Psoas muscle (tissue), 8 donors: ENCODE results near the gene PAN3. TPM values are rescaled to one million over a fixed set of nuclear protein-coding genes. Genes with fewer than 3 reads are reported as not detected.

Experiments used
- ATAC-seq, 4 donors: fragments of 200-7000 bp; cut with Tn5 transposase; one replicate each; pipeline ENCODE4 v1.9.1; 2020; ENCODE audit warnings: moderate library complexity in 3 of 4, mild to moderate bottlenecking in 2 of 4
- DNase-seq, 2 donors: peaks; one replicate each; pipeline ENCODE4 v3.0.0-alpha.2; 2020
- H3K27ac ChIP-seq: fragments of 200-600 bp; one replicate; pipeline ENCODE4 v1.8.0; 2022
- H3K27me3 ChIP-seq, 3 donors: fragments of 200-600 bp in 1 of 3; one replicate each; pipeline versions ENCODE4 v1.6.1 to v1.8.0; 2013 to 2022; ENCODE audit warnings: low read length in 2 of 3, mild to moderate bottlenecking in 2 of 3, moderate library complexity in 1 of 3; ENCODE audit not compliant: insufficient read depth in 3 of 3
- H3K36me3 ChIP-seq, 2 donors: fragments of 200-600 bp in 1 of 2; one replicate each; pipeline versions ENCODE4 v1.6.1 to v1.8.0; 2013 to 2022; ENCODE audit warnings: low read depth in 1 of 2, mild to moderate bottlenecking in 1 of 2, moderate library complexity in 1 of 2; ENCODE audit not compliant: insufficient read depth in 1 of 2
- H3K4me1 ChIP-seq: fragments of 200-600 bp; one replicate; pipeline ENCODE4 v1.8.0; 2022
- H3K4me3 ChIP-seq: fragments of 200-600 bp; one replicate; pipeline ENCODE4 v1.8.0; 2022; ENCODE audit warnings: mild to moderate bottlenecking
- H3K9me3 ChIP-seq: fragments of 200-600 bp; one replicate; pipeline ENCODE4 v1.8.0; 2022
- WGBS, 3 donors: extraction: QIAGEN DNeasy Blood & Tissue Kit; methylation state at CpG; one replicate each; pipeline versions ENCODE4 v1.1.6 to v1.1.7; 2013; 5-methylcytosine and 5-hydroxymethylcytosine counted together
- intact Hi-C, 2 donors: fragments of 100-400 bp; cut with DNase I; formaldehyde crosslinking; loops; one replicate each; pipeline versions ENCODE4 v1.11.0 to v1.14.2; 2022
- polyA plus RNA-seq, 3 donors: library from polyadenylated mRNA; stranded (reverse); fragments of 200-250 nt; gene quantifications; one replicate each; pipeline ENCODE4 v1.2.3, GENCODE V29; 2013
- total RNA-seq, 4 donors: library from RNA; stranded (reverse); fragmentation: NEBNext Ultra II Directional in 2 of 4; extraction: Animal tissue kit (Norgen Biotek cat#: 25700) in 2 of 4; gene quantifications; one replicate each; pipeline versions ENCODE4 v1.2.1 to v1.2.4, GENCODE V29; 2021 to 2023
- TF ChIP-seq, protein P1 (sequence below): fragments of 200-600 bp; IDR thresholded peaks from one replicate; pipeline ENCODE4 v1.8.0; 2022; ENCODE audit warnings: antibody characterized with exemption
- donor health status: healthy with polysubstance abuse.
- donor health status: DM: no; HTN: no; CAD: no; lungs with moderate emphysema.
- donor health status: Bipolar disorder and iron deficiency.
- donor health status: healthy.
- donor health status: DM: yes; HTN: yes; CAD: no.
- donor health status: DM: no; HTN: no; CAD: no.
- donor health status: DM: no; HTN: no; CAD: no.
- donor health status: DM: yes; HTN: yes; CAD: no.

The PAN3 gene
- total and polyA plus RNA-seq, 7 donors: 2.3 to 9.0 (median 5.9) TPM

DNA sequence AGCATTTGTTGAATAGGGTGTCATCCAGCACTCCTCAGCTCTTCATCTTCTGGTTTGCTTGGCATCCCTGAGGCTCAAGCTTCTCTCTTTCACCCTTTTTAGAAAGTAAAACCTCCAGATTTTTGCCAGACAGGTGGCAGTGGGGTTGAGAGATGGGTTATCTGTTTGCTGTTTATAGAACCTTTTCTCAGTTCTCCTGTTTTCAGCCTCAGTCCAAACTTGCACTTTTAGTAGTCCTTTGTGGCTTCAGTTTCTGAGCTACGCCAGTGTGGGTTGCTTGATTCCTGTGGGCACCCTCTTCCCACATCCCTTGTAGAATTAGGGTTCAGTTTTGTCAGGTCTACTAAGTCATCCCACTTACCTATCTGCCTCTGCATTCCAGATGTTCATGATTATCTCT, 147.9 kb downstream of the PAN3 start:
- Histone ChIP-seq H3K27ac (no peak overlapping the region), H3K27me3 (no peaks in the 10 kb centered on the region), H3K4me1 (no peaks in the 10 kb centered on the region), H3K4me3 (no peak overlapping the region), H3K9me3 (no peaks in the 10 kb centered on the region), H3K36me3 (peaks cover 0 to 86% of the 10 kb centered on the region in 2 donors)
- WGBS, 3 donors: 88 to 100% (median 96%) methylated on average over 1 of the region's 1 CpG
- TF ChIP-seq, protein P1, sequence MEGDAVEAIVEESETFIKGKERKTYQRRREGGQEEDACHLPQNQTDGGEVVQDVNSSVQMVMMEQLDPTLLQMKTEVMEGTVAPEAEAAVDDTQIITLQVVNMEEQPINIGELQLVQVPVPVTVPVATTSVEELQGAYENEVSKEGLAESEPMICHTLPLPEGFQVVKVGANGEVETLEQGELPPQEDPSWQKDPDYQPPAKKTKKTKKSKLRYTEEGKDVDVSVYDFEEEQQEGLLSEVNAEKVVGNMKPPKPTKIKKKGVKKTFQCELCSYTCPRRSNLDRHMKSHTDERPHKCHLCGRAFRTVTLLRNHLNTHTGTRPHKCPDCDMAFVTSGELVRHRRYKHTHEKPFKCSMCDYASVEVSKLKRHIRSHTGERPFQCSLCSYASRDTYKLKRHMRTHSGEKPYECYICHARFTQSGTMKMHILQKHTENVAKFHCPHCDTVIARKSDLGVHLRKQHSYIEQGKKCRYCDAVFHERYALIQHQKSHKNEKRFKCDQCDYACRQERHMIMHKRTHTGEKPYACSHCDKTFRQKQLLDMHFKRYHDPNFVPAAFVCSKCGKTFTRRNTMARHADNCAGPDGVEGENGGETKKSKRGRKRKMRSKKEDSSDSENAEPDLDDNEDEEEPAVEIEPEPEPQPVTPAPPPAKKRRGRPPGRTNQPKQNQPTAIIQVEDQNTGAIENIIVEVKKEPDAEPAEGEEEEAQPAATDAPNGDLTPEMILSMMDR: no peak
- DNase-seq (no peak), ATAC-seq (no peak)
- intact Hi-C loops: no loop called here

DNA sequence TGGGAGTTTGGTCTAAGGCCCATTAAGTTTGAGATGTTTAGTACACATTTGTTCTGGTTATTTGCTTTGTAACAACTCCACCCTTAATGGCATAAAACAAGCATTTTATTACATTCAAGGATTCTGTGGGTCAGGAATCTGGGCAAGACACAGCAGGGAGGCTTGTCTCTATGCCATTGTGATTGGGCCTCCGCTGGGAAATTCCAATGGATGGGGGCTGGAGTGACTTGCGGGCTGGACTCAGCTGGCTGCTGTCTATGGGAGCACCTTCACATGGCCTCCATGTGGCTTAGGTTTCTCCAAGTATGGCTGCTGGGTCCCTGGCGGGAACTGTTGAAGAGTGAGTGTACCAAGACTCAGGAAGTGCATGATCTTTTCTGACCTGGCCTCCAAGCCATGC, 159.0 kb downstream of the PAN3 start:
- ATAC-seq (no peak), DNase-seq (no peak)
- H3K27me3 ChIP-seq: no peaks in the 10 kb centered on the region
- intact Hi-C loops: no loop called here
- 54 to 69% (median 61%) methylated on average over 3 of the region's 3 CpGs for WGBS, 3 donors
- H3K9me3 ChIP-seq: no peaks in the 10 kb centered on the region
- no peak overlapping the region for H3K27ac ChIP-seq
- no peaks in the 10 kb centered on the region for H3K4me1 ChIP-seq
- TF ChIP-seq, protein P1: no peak
- H3K4me3 ChIP-seq: no peak overlapping the region
- H3K36me3 ChIP-seq: peaks cover 4 to 36% of the 10 kb centered on the region in 2 donors

DNA sequence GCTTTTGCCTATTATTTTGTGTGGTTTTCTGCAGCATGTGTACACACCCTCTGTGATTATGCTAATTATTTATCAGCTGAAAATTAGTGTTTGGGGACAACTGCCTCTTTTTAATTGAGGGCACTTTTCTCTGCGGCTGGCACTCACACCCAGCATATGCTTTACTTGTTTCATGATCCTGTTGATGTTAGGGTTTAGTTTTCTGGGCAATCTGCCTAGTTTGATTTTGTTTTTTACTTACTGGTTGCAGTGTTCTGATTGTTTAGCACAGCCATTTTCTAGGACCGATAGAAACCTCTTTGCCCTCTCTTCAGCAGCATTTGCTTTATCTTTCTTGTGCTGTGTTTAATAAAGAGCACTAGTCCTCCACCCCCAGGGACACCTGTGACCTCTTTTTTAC, 161.6 kb downstream of the PAN3 start:
- no peak for ATAC-seq
- intact Hi-C loops: no loop called here
- peaks cover 0 to 10% of the 10 kb centered on the region in 2 donors for H3K36me3 ChIP-seq

DNA sequence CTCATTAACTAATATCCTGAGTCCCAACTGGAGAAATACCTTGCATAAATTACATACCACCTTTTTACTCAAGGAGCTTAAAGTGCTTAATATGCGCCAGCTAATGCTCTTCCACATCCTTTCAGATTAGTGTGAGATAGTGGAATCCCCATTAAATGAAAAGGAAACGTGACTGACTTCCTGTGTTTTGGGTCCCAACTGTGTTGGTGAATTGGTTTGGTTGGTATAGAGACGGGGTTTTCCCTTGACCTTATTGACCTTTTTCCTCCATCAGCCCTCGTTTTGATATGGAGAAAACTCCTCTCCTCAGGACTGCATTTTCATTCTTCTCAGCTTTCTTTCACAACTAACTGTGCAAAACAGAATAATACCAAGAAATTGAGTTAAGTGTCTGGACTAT, 163.5 kb downstream of the PAN3 start:
- TF ChIP-seq, protein P1: no peak
- no peak for DNase-seq
- Histone ChIP-seq H3K4me3 (no peak overlapping the region), H3K27ac (no peak overlapping the region), H3K36me3 (no peaks in the 10 kb centered on the region), H3K4me1 (no peaks in the 10 kb centered on the region), H3K9me3 (no peaks in the 10 kb centered on the region), H3K27me3 (no peaks in the 10 kb centered on the region)
- 56 to 68% (median 60%) methylated on average over 4 of the region's 4 CpGs for WGBS, 3 donors
- ATAC-seq: no peak
- intact Hi-C loops: no loop called here

More for the DNA sequence above, 161.6 kb downstream of the PAN3 start:
- no peak for DNase-seq
- no peak overlapping the region for H3K27ac ChIP-seq
- WGBS, 3 donors: 30 to 46% (median 36%) methylated on average over 2 of the region's 2 CpGs
- TF ChIP-seq, protein P1: no peak
- H3K9me3 ChIP-seq: no peaks in the 10 kb centered on the region
- no peak overlapping the region for H3K4me3 ChIP-seq
- H3K4me1 ChIP-seq: no peaks in the 10 kb centered on the region
- no peaks in the 10 kb centered on the region for H3K27me3 ChIP-seq

DNA sequence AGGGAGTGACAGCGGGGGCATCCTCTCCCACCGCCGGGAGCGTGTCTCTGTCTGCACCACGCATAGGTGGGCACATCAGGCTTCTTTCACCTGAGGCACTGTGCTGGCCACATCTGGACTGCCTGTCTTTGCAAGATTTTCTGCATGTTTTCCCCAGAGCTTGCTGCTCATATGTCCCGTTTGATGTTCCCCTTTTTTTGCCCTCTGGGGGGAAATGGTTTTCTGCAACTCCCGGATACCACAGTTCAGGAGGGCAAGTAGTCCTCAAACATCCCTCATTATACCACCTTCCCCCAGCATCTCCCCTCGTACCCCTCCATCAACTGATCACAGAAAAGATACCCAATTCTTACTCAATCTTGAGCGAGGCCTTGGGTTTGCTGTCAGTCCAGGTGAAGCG, 168.0 kb downstream of the PAN3 start:
- ATAC-seq (no peak), DNase-seq (no peak)
- no peak overlapping the region for H3K27ac ChIP-seq
- intact Hi-C loops: no loop called here
- no peaks in the 10 kb centered on the region for H3K4me1 ChIP-seq
- H3K27me3 ChIP-seq: no peaks in the 10 kb centered on the region
- WGBS, 3 donors: 84 to 93% (median 90%) methylated on average over 10 of the region's 10 CpGs
- H3K4me3 ChIP-seq: no peak overlapping the region
- H3K36me3 ChIP-seq: peaks cover 0 to 10% of the 10 kb centered on the region in 2 donors
- H3K9me3 ChIP-seq: no peaks in the 10 kb centered on the region
- TF ChIP-seq, protein P1: no peak
